HG03196 (cell line): ENCODE measurements around the gene PIGU.
"Not testable (repeated sequence)": the region's sequence is repeated elsewhere in the genome, so short reads cannot be mapped to it uniquely, and the experiment has no call there.

Source experiments
- ATAC-seq: cut with Tn5 transposase; IDR thresholded peaks from one replicate; pipeline ENCODE4 v1.9.1; 2021; ENCODE audit not compliant: unreplicated experiment

Gene PIGU, protein sequence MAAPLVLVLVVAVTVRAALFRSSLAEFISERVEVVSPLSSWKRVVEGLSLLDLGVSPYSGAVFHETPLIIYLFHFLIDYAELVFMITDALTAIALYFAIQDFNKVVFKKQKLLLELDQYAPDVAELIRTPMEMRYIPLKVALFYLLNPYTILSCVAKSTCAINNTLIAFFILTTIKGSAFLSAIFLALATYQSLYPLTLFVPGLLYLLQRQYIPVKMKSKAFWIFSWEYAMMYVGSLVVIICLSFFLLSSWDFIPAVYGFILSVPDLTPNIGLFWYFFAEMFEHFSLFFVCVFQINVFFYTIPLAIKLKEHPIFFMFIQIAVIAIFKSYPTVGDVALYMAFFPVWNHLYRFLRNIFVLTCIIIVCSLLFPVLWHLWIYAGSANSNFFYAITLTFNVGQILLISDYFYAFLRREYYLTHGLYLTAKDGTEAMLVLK

DNA sequence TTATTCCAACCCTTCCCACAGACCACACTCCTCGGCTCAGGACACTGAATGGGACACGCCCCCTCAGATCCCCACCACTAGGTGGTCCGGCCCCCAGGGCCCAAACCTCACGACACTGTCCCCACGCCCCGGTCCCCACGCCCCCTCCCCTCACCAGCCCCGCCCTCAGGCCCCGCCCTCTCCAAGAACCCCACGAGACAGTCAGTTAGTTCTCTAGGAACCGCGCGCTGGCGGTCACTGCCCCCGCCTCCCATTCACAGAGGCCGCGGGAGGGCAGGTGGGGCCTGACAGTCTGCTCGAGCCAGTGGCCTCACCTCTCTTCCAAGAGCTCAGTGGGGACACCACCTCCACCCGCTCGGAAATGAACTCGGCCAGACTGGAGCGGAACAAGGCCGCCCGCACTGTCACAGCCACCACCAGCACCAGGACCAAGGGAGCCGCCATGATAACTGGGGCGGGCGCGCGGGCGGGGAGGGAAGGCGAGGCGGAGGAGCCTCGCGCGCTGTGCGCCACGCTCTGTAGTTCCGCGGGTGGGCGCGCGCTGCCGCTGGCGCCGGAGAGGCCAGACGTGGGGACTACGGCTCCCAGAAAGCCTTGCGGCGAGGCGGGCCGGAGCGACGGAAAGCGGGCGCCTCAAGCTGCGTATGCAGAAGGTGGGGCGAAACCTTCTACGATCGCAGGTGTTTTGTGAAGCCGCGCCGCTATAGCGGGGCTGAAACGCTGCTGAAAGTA lies at the start of gene PIGU:
Gene PIGU (minus strand): TSS at position 451 of the 732 bp plus-strand sequence. CDS start 7 bp downstream, at position 444.
- peak; percentile 94 for ATAC-seq

- ATAC-seq: no peak
These were observed 47.3 kb upstream of the PIGU start for GRCh38 chr20:34724172-34724571.

DNA sequence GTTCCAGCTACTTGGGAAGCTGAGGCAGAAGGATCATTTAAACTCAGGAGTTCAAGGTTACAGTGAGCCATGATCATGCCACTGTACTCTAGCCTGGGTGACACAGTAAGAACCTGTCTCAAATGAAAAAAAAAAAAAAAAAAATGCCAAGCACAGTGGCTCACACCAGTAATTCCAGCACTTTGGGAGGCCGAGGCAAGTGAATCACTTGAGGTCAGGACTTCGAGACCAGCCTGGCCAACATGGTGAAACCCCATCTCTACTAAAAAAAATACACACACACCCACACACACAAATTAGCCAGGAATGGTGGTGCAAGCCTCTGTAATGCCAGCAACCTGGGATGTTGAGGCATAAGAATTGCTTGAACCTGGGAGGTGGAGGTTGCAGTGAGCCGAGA lies 45.7 kb upstream of the PIGU start:
- not testable (repeated sequence) for ATAC-seq

GRCh38 chr20:34720266-34720665 lies 43.4 kb upstream of the PIGU start:
- ATAC-seq: no peak

DNA sequence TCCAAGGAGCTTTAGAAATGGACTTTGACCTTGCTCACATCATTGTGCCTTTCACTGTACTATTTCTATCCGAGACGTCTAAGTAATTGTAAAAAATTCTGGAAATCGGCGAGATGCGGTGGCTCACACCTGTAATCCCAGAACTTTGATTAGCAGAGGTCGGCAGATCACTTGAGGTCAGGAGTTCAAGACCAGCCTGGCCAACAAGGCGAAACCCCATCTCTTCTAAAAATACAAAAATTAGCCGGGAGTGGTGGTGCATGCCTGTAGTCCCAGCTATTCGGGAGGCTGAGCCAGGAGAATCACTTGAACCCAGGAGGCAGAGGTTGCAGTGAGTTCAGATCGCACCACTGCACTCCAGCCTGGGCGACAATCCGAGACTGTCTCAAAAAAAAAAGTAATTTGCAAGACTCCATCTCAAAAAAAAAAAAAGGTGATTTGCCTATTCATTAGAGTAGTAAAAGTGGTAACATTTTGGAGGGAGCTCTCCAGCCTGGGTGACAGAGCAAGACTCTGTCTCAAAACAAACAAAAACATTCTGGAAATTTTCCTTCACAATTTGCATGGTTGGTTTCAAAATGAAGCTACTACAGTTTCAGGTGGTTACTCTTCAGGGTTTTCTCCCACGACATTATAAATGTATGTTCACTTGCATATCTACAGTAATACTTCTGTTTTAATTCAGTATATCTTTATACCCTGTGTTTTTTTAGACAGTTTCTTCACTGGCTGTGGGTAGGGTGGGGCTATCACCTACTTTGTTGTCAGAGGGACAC lies 42.5 kb upstream of the PIGU start:
- peak; percentile 80 for ATAC-seq

DNA sequence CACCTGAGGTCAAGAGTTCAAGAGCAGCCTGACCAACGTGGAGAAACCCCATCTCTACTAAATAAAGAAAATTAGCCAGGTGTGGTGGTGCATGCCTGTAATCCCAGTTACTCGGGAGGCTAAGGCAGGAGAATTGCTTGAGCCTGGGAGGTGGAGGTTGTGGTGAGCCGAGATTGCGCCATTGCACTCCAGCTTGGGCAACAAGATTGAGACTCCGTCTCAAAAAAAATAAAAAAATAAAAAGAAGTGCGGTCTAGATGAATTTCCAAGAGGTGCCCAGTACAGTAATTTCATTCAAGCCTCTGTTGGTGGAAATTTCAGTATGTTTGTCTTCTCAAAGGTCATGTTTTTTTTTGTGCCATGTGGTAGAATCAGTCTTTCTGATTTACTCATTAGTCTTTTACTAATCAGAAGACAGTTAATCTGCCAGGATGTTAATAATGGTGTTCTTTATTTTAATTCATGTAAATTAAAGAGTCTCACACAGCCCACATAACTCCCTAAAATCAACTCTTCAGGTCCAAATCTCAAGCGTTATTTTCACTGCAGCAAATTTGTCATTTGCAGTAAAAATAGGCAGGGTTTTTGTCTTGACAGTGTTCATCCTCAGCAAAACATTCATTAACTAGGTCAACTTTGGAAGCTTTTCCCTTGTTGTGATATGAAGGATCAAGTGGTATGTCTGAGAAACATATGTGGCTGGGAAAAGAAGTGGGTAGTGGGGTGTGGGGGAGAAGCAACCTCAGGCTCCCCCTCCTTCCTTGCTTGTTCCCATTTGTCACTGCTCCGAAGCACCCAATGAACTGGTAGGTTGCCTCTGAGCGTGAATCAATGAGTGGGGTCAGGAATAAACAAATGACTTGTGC lies 40.6 kb upstream of the PIGU start:
- no peak for ATAC-seq

- no peak for ATAC-seq
These were observed 40.0 kb upstream of the PIGU start for GRCh38 chr20:34716921-34717229.

GRCh38 chr20:34715384-34715783 lies 38.5 kb upstream of the PIGU start:
- no peak for ATAC-seq

GRCh38 chr20:34713944-34714515 lies 37.1 kb upstream of the PIGU start:
- ATAC-seq: not testable (repeated sequence)

GRCh38 chr20:34713194-34713943 lies 36.5 kb upstream of the PIGU start:
- no peak for ATAC-seq

GRCh38 chr20:34712525-34713192 lies 35.8 kb upstream of the PIGU start:
- ATAC-seq: no peak

DNA sequence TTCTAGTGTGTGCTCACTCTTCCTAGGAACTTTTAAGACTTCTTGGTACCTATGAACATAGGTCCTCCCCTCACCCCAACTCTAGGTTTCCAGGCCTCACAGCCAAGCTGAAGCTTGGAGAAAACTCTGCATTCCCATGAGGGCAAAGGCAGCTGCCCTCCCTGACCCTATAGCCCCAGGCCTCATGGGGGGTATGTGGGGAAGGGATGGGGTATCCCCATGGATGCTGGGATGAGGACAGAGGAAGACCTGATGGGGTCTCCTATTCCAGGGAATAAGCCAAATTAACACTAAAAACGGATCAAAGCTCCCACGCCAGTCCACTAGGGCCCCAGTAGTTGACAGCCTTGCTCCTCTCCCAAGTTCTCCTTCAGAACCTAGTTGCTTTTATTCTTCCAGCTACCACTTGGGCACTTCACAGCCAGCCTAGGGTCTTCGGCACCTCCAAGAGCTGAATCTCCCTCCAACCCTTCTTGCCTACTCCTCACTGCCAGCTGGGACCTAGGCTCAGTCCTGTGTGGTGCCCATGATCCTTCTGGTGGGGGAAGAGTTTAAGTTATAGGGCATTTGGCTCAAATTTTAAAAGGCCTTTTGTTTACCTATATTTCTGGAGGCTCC lies 35.0 kb upstream of the PIGU start:
- no peak for ATAC-seq

DNA sequence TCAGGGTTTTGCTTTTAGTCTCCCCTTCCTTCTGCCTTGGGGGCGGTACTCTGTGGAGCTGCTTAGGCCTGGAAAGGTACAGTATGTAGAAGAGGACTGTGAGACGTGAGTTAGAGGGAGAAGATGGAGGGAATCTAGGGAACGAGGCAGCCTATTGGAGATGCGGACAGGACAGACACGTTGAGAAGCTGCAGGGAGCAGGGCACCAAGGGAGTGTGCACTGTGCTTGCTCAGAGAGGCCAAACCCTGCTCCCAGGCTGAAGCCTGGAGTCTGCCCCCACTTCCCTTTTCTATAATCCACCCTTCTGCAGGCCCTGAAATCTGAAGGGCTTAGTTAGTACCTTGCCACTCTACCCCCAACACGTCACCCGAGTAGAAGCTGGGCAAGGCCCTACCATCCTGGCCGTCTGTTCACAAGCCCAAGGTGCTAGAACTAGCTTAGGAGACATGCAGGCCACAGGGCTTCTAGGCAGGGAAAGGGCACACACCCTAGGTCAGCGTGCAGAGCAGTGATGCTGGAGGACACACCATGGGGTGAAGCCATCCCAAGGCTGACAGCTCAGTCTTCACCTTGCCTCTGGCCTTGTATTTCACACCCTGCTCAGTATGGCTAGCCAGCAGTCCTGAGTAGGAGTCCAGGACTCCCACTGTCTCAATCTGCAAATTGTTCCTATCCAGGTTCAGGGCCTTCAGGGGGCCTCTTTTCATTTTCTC lies 34.1 kb upstream of the PIGU start:
- ATAC-seq: no peak

GRCh38 chr20:34710568-34710839 lies 33.6 kb upstream of the PIGU start:
- ATAC-seq: no peak

DNA sequence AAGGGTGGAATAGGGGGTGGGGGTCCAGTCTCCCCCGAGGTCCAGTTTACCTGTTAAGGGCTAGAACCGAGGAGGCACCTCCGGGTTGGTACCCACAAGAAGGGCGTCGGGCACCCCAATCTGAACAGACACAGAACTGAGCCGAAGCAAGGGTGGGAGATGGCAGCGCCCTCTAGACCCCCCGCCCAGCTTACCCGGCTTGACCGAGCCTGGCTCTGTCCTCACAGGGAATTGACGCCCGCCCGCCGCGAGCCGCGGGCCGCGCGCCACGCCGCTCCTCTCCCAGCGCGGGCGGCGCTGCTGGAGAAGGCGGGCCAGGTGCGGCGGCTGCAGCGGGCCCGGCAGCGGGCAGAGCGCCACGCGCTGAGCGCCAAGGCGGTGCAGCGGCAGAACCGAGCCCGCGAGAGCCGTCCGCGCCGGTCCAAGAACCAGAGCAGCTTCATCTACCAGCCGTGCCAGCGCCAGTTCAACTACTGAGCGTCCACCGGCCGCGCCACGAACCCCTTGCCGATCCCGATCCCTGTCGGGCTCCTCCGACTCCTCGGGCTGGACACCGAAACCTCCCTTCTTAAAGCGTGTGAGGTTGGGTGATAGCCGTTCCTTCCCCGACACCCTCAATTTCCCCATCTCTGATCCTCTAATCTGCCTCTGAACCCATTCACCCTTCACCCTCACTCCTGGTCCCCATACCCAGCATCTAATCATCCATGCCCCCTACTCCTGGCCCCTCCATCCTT lies 33.1 kb upstream of the PIGU start:
- peak; percentile 33 for ATAC-seq

GRCh38 chr20:34709044-34709830 lies 32.3 kb upstream of the PIGU start:
- ATAC-seq: peak; percentile 38

DNA sequence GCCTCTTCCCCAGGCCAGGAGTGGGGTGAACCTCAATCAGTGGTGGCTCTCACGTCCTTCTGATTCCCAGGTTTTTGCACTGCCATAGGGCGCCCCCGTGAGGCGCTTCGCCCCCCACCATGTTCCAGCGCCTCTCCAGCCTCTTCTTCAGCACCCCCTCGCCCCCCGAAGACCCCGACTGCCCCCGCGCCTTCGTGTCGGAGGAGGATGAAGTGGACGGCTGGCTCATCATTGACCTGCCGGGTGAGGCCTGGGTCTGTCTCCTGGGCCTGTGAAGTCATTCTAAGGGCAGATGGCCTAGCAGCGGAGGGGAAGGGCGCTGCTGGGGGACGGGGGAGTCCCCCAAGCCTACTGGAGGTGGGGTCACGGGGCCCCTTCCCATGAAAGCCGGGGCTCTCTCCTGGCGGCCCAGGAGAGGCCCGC lies 31.7 kb upstream of the PIGU start:
- no peak for ATAC-seq
